HepG2 (cell line): Measurements from ENCODE around the gene DCLRE1B. TPM values are rescaled to one million over a fixed set of nuclear protein-coding genes. Genes with fewer than 3 reads are reported as not detected.

Experiments
- ATAC-seq: fragments of 200-7000 bp; cut with Tn5 transposase; 3 replicates; pipeline ENCODE4 v1.9.1; 2020; ENCODE audit warnings: mild to moderate bottlenecking, moderate library complexity
- BruUV-seq: library from RNA; stranded (reverse); fragments of 400-500 nt; replicated peaks from 2 replicates; lab custom pipeline; 2021; lab: Mats Ljungman, UMichigan
- CTCF ChIA-PET: fragments of 300-600 bp; formaldehyde crosslinking; extraction: SDS; loops from one replicate; lab custom pipeline; 2021; ENCODE audit warnings: low total read pairs, inconsistent platforms, low intra/inter-chr PET ratio; lab: Yijun Ruan, JAX
- POLR2A ChIA-PET: fragments of 350-600 bp; sonication (Branson Sonifier 250); formaldehyde crosslinking; loops from one replicate; lab custom pipeline; 2020; ENCODE audit warnings: antibody characterized with exemption, inconsistent platforms; lab: Yijun Ruan, JAX
- DNase-seq: peaks from one replicate; pipeline ENCODE4 v3.0.0-alpha.2; 2015; ENCODE audit warnings: low spot score
- FAIRE-seq: peaks from 3 replicates; lab custom pipeline; 2011; peaks lifted over from hg19 to GRCh38; lab: Jason Lieb, UNC
- H2AFZ ChIP-seq: one replicate; pipeline ENCODE4 v1.6.1; 2011; ENCODE audit warnings: low read length, inconsistent platforms
- H3K27ac ChIP-seq: fragments of 300-600 bp; 3 replicates; pipeline ENCODE4 v1.8.0; 2011; ENCODE audit warnings: mixed run types, mild to moderate bottlenecking, mixed read lengths, low read length, inconsistent platforms; ENCODE audit not compliant: insufficient read depth; ENCODE audit errors: extremely low read length
- H3K27me3 ChIP-seq, 2 experiments: fragments of 200-600 bp in 1 of 2; 2 replicates in 1 of 2; 3 replicates in 1 of 2; pipeline versions ENCODE4 v1.6.0 to v1.8.0; 2011; ENCODE audit warnings: low read length in 2 of 2, mild to moderate bottlenecking in 2 of 2, moderate library complexity in 2 of 2, inconsistent platforms in 1 of 2; ENCODE audit not compliant: insufficient read depth in 2 of 2, control insufficient read depth in 1 of 2
- H3K36me3 ChIP-seq, 2 experiments: fragments of 200-600 bp in 1 of 2; replicated peaks in 1 of 2; 2 replicates in 1 of 2; 3 replicates in 1 of 2; pipeline versions ENCODE4 v1.5.1 to v1.8.0; 2011; ENCODE audit warnings: low read length in 2 of 2, inconsistent platforms in 1 of 2; ENCODE audit not compliant: insufficient read depth in 2 of 2, control insufficient read depth in 1 of 2
- H3K4me1 ChIP-seq: 2 replicates; pipeline ENCODE4 v1.5.1; 2012; ENCODE audit warnings: low read length, inconsistent platforms; ENCODE audit not compliant: insufficient read depth
- H3K4me2 ChIP-seq: 2 replicates; pipeline ENCODE4 v1.6.0; 2011; ENCODE audit warnings: low read depth, low read length, inconsistent platforms
- H3K4me3 ChIP-seq, 3 experiments: fragments of 200-600 bp in 1 of 3; sonication (generic), shearing (Covaris generic) in 1 of 3; replicated peaks in 1 of 3; 2 replicates each; pipeline ENCODE4 v1.5.1; 2011 to 2016; ENCODE audit warnings: low read length in 3 of 3, inconsistent platforms in 2 of 3, low read depth in 2 of 3, mild to moderate bottlenecking in 2 of 3, control low read depth in 1 of 3, mixed read lengths in 1 of 3; ENCODE audit not compliant: insufficient read depth in 1 of 3
- H3K79me2 ChIP-seq: one replicate; pipeline ENCODE4 v1.6.1; 2011; ENCODE audit warnings: low read length, inconsistent platforms; ENCODE audit not compliant: insufficient read depth
- H3K9ac ChIP-seq: 2 replicates; pipeline ENCODE4 v1.6.0; 2011; ENCODE audit warnings: mild to moderate bottlenecking, low read depth, low read length, inconsistent platforms; ENCODE audit not compliant: insufficient read depth
- H3K9me3 ChIP-seq: 2 replicates; pipeline ENCODE4 v1.5.1; 2012; ENCODE audit warnings: mild to moderate bottlenecking, low read length
- H4K20me1 ChIP-seq: 2 replicates; pipeline ENCODE4 v1.6.0; 2011; ENCODE audit warnings: inconsistent platforms, mild to moderate bottlenecking, low read length, moderate library complexity; ENCODE audit not compliant: insufficient read depth
- ATF7 ChIP-seq, 2 experiments: fragments of 450-650 bp in 1 of 2; sonication (generic) in 1 of 2; formaldehyde crosslinking in 1 of 2; IDR thresholded peaks; 2 replicates each; pipeline versions ENCODE4 v1.4.0 to v1.6.1; 2016 to 2020; ENCODE audit warnings: antibody characterized with exemption in 1 of 2, mild to moderate bottlenecking in 1 of 2, missing genetic modification reagents in 1 of 2
- CREB1 ChIP-seq, 2 experiments: fragments of 450-650 bp in 1 of 2; IDR thresholded peaks; 2 replicates each; pipeline ENCODE4 v1.6.1; 2016 to 2017; ENCODE audit warnings: control low read depth in 1 of 2, mild to moderate bottlenecking in 1 of 2, missing compliant biosample characterization in 1 of 2, missing genetic modification characterization in 1 of 2
- SALL1 ChIP-seq: sonication (generic); formaldehyde crosslinking; IDR thresholded peaks from 2 replicates; pipeline ENCODE4 v1.8.0; 2022; ENCODE audit warnings: mild to moderate bottlenecking, missing genetic modification reagents
- SATB2 ChIP-seq: sonication (generic); formaldehyde crosslinking; IDR thresholded peaks from 2 replicates; pipeline ENCODE4 v1.5.0; 2020; ENCODE audit warnings: missing genetic modification reagents
- YEATS4 ChIP-seq: sonication (generic); formaldehyde crosslinking; IDR thresholded peaks from 2 replicates; pipeline ENCODE4 v1.4.0; 2020; ENCODE audit warnings: missing genetic modification reagents, borderline replicate concordance
- ZBTB38 ChIP-seq: sonication (generic); formaldehyde crosslinking; IDR thresholded peaks from 2 replicates; pipeline ENCODE4 v1.5.1; 2020; ENCODE audit warnings: mild to moderate bottlenecking, missing genetic modification reagents
- WGBS: methylation state at CpG from one replicate; pipeline ENCODE4 v1.1.6; 2017; ENCODE audit warnings: low lambda C conversion rate; 5-methylcytosine and 5-hydroxymethylcytosine counted together
- in situ Hi-C: cut with HindIII; loops from 2 replicates; pipeline ENCODE4 v1.10.0; 2017; ENCODE audit warnings: low pct_unique_long_range_greater_than_20kb; ENCODE audit not compliant: extremely low pct_ligation_motif_present
- intact Hi-C: fragments of 100-400 bp; cut with micrococcal nuclease; formaldehyde crosslinking; loops from one replicate; pipeline ENCODE4 v1.10.0; 2022; ENCODE audit not compliant: unreplicated experiment
- polyA plus RNA-seq, 8 experiments: library from polyadenylated mRNA; depleted of rRNA in 3 of 8; stranded (reverse) in 7 of 8; unstranded in 1 of 8; fragments of >200 nt; fragmentation: Illumina TruSeq in 4 of 8; extraction: Trizol in 4 of 8; gene quantifications; 2 replicates each; pipeline versions ENCODE4 v1.2.1 to v1.2.3, GENCODE V29; 2011 to 2016; ENCODE audit warnings: low read depth in 4 of 8, missing spikeins in 1 of 8, mixed read lengths in 1 of 8; ENCODE audit not compliant: insufficient read depth in 1 of 8
- total RNA-seq, 5 experiments: library from RNA; depleted of rRNA; stranded (reverse); fragments of >200 nt; fragmentation: Illumina TruSeq; extraction: Trizol; gene quantifications; 2 replicates each; pipeline ENCODE4 v1.2.3, GENCODE V29; 2016; ENCODE audit warnings: low read depth in 1 of 5
- TF ChIP-seq, protein P1 (sequence below): sonication (generic); formaldehyde crosslinking; IDR thresholded peaks from 2 replicates; pipeline ENCODE4 v1.4.0; 2020; ENCODE audit warnings: mild to moderate bottlenecking, missing genetic modification reagents

DCLRE1B gene
- total and polyA plus RNA-seq, 2 of the 13 experiments (the other 11 are each of a cell fraction or from before 2014, with no cell fraction given), result 2.7 to 8.0 TPM

DNA sequence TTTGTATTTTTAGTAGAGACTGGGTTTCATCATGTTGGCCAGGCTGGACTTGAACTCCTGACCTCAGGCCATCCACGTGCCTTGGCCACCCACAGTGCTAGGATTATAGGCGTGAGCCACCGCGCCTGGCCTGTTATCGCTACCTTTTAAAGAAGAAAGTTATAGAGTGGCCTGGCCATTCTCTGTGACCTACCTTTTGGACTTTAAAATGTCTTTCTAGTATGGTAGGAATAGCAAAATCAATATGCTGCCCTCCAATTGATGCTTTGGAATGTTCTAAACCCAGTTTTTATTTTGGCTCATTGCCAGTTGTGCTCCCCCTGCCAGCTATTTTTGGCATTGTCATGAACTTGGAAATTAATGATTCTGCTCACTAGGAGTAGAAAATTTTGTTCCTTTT, 43.9 kb downstream of the DCLRE1B start (continued):
- TF ChIP-seq, protein P1, sequence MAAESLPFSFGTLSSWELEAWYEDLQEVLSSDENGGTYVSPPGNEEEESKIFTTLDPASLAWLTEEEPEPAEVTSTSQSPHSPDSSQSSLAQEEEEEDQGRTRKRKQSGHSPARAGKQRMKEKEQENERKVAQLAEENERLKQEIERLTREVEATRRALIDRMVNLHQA (CRISPR knock-in tag), result no peak
- peak; percentile 42; the same call in 1 of the 2 replicates for TF ChIP-seq ZBTB38 (CRISPR knock-in tag)

DNA sequence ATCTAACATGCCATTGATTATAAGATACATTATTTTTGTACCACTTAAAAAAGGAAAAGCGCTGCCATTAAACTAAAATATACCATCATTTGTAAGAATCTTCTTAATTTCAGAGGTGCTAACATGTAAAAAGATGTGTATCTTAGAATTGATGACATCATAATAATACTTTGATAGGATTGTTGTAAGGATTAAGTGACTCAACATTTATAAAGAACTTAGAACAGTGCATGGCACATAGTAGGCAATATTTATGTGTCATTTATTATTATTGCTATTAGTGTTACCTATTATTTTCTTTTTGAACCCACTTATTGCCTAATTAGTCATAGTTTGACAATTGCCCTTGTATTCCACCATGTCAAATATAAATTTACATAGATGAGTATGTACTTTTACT, 45.8 kb downstream of the DCLRE1B start:
- Histone ChIP-seq H3K79me2 (peaks cover 46% of the 10 kb centered on the region), H3K36me3 (peaks cover 4 to 22% of the 10 kb centered on the region in 2 experiments; a peak in 3 of 5 replicates), H3K9ac (no peak overlapping the region), H3K4me1 (peaks cover 42% of the 10 kb centered on the region), H3K4me2 (no peak overlapping the region), H2AFZ (no peak overlapping the region), H3K9me3 (no peaks in the 10 kb centered on the region), H3K27ac (no peak overlapping the region), H4K20me1 (peaks cover 8% of the 10 kb centered on the region; the same call in 1 of the 2 replicates), H3K4me3 (no peak overlapping the region), H3K27me3 (no peaks in the 10 kb centered on the region)
- ATAC-seq (no peak), FAIRE-seq (no peak), DNase-seq (no peak)
- 100% methylated on average over 1 of the region's 1 CpG for WGBS
- intact Hi-C loops (no loop called here), in situ Hi-C loops (no loop called here)
- ChIA-PET CTCF (no interaction called here), POLR2A (interaction anchor here (4.9 kb wide), 1 partner anchor 21 kb away, joined by 37 read pairs; the partner anchor contains the start of gene HIPK1)
- TF ChIP-seq SATB2 (CRISPR knock-in tag) (no peak), YEATS4 (no peak), SALL1 (CRISPR knock-in tag) (no peak), ATF7 (IDR thresholded peaks at IDR 0.05) (peak; percentile 95), ATF7 (CRISPR knock-in tag; IDR thresholded peaks at IDR 0.05) (no peak), CREB1 (IDR thresholded peaks at IDR 0.05) (peak; percentile 70), CREB1 (CRISPR knock-in tag; IDR thresholded peaks at IDR 0.05) (no peak)
- no TSS peak for BruUV-seq
